GM10847 (cell line): ENCODE data around the gene RECQL5.
A peak's percentile ranks its signal among the peaks of the same experiment; 100 is the strongest.

Source experiments
- POLR2A ChIP-seq: IDR thresholded peaks from 2 replicates; pipeline ENCODE4 v1.6.1; 2011; ENCODE audit not compliant: insufficient read length; ENCODE audit errors: extremely low read depth

RECQL5 gene

GRCh38 chr17:75645889-75646637 lies 20.9 kb downstream of the RECQL5 start:
- peak; percentile 24 for TF ChIP-seq POLR2A

- TF ChIP-seq POLR2A: no peak
Observed at GRCh38 chr17:75645501-75645888, 21.5 kb downstream of the RECQL5 start.

GRCh38 chr17:75643643-75644017 lies 23.3 kb downstream of the RECQL5 start:
- no peak for TF ChIP-seq POLR2A

GRCh38 chr17:75642784-75643642 lies 23.9 kb downstream of the RECQL5 start:
- TF ChIP-seq POLR2A: no peak

- no peak for TF ChIP-seq POLR2A
Observed at GRCh38 chr17:75642182-75642783, 24.7 kb downstream of the RECQL5 start.

GRCh38 chr17:75641343-75641742 lies 25.6 kb downstream of the RECQL5 start:
- TF ChIP-seq POLR2A: no peak

GRCh38 chr17:75640556-75641119 lies 26.3 kb downstream of the RECQL5 start:
- no peak for TF ChIP-seq POLR2A

GRCh38 chr17:75639771-75640555 lies 27.0 kb downstream of the RECQL5 start:
- TF ChIP-seq POLR2A: no peak

- no peak for TF ChIP-seq POLR2A
Observed at GRCh38 chr17:75639327-75639726, 27.6 kb downstream of the RECQL5 start.

- TF ChIP-seq POLR2A: no peak
Observed at GRCh38 chr17:75638893-75639292, 28.1 kb downstream of the RECQL5 start.

GRCh38 chr17:75637551-75637950 lies 29.4 kb downstream of the RECQL5 start:
- TF ChIP-seq POLR2A: no peak

GRCh38 chr17:75637143-75637538 lies 29.8 kb downstream of the RECQL5 start:
- no peak for TF ChIP-seq POLR2A

GRCh38 chr17:75636381-75637142 lies 30.4 kb downstream of the RECQL5 start:
- TF ChIP-seq POLR2A: no peak

GRCh38 chr17:75635610-75636202 lies 31.2 kb downstream of the RECQL5 start:
- TF ChIP-seq POLR2A: no peak
